OCI-LY1 (cell line): ENCODE data around the gene PRKAR2B.

Experiments used
- H2AFZ ChIP-seq: fragments of 200-600 bp; sonication (generic), shearing (Covaris generic); 2 replicates; pipeline ENCODE4 v1.6.0; 2014; ENCODE audit warnings: antibody characterized with exemption, mild to moderate bottlenecking, low read length
- H3F3A ChIP-seq: fragments of 200-600 bp; sonication (generic), shearing (Covaris generic); 2 replicates; pipeline ENCODE4 v1.6.0; 2014; ENCODE audit warnings: mild to moderate bottlenecking, antibody characterized with exemption, low read length, moderate library complexity; ENCODE audit not compliant: insufficient read depth
- H3K27ac ChIP-seq: fragments of 200-600 bp; sonication (generic); 2 replicates; pipeline ENCODE4 v1.5.1; 2014; ENCODE audit warnings: low read length, mixed run types, mild to moderate bottlenecking, low read depth; ENCODE audit not compliant: poor library complexity, severe bottlenecking
- H3K27me3 ChIP-seq: fragments of 200-600 bp; sonication (generic); 2 replicates; pipeline ENCODE4 v1.6.0; 2014; ENCODE audit warnings: antibody characterized with exemption, mild to moderate bottlenecking, low read length, moderate library complexity; ENCODE audit not compliant: insufficient read depth
- H3K36me3 ChIP-seq: fragments of 200-600 bp; sonication (generic); 2 replicates; pipeline ENCODE4 v1.6.1; 2014; ENCODE audit warnings: mild to moderate bottlenecking, antibody characterized with exemption, low read length, moderate library complexity, mixed read lengths; ENCODE audit not compliant: insufficient read depth
- H3K4me1 ChIP-seq: fragments of 200-600 bp; sonication (generic); 2 replicates; pipeline ENCODE4 v1.5.1; 2014; ENCODE audit warnings: mild to moderate bottlenecking, low read length, moderate library complexity; ENCODE audit not compliant: insufficient read depth, severe bottlenecking
- H3K4me2 ChIP-seq: fragments of 200-600 bp; sonication (generic), shearing (Covaris generic); 2 replicates; pipeline ENCODE4 v1.6.1; 2014; ENCODE audit warnings: low read length
- H3K4me3 ChIP-seq: fragments of 200-600 bp; sonication (generic); 2 replicates; pipeline ENCODE4 v1.5.1; 2014; ENCODE audit warnings: low read length, low read depth, mild to moderate bottlenecking, mixed read lengths; ENCODE audit not compliant: poor library complexity, severe bottlenecking
- H3K79me2 ChIP-seq: fragments of 200-600 bp; shearing (Covaris generic); 2 replicates; pipeline ENCODE4 v1.6.1; 2016; ENCODE audit warnings: mixed run types, low read length, mixed read lengths; ENCODE audit not compliant: insufficient read depth
- H3K9ac ChIP-seq: fragments of 200-600 bp; sonication (generic), shearing (Covaris generic); 2 replicates; pipeline ENCODE4 v1.6.1; 2014; ENCODE audit warnings: mild to moderate bottlenecking, low read length, mixed read lengths
- H3K9me2 ChIP-seq: fragments of 200-600 bp; sonication (generic), shearing (Covaris generic); 2 replicates; pipeline ENCODE4 v1.6.1; 2014; ENCODE audit warnings: low read depth, mild to moderate bottlenecking, low read length, mixed read lengths
- H3K9me3 ChIP-seq: fragments of 200-600 bp; shearing (Covaris generic); 2 replicates; pipeline ENCODE4 v1.6.1; 2014; ENCODE audit warnings: low read length, mixed read lengths
- H4K20me1 ChIP-seq: fragments of 200-600 bp; sonication (generic), shearing (Covaris generic); 2 replicates; pipeline ENCODE4 v1.6.0; 2016; ENCODE audit warnings: mild to moderate bottlenecking, low read length; ENCODE audit not compliant: insufficient read depth
- CTCF ChIP-seq: fragments of 200-600 bp; sonication (generic), shearing (Covaris generic); IDR thresholded peaks from 2 replicates; pipeline ENCODE4 v1.5.1; 2017; ENCODE audit warnings: mild to moderate bottlenecking, antibody characterized with exemption, low read length, moderate library complexity, mixed read lengths
- EZH2 ChIP-seq: fragments of 200-600 bp; sonication (generic), shearing (Covaris generic); IDR thresholded peaks from 2 replicates; pipeline ENCODE4 v1.8.0; 2017; ENCODE audit warnings: borderline replicate concordance, mixed run types, mild to moderate bottlenecking, antibody characterized with exemption, low read length, moderate library complexity, mixed read lengths

The PRKAR2B gene

GRCh38 chr7:107122486-107122911 is 78.0 kb downstream of the PRKAR2B start:
- no peaks in the 10 kb centered on the region for H3K4me1 ChIP-seq
- no peaks in the 10 kb centered on the region for H3K79me2 ChIP-seq
- no peaks in the 10 kb centered on the region for H4K20me1 ChIP-seq
- H3K9ac ChIP-seq, result no peak overlapping the region
- no peaks in the 10 kb centered on the region for H3K27me3 ChIP-seq
- H3F3A ChIP-seq, result no peaks in the 10 kb centered on the region
- no peak overlapping the region for H3K27ac ChIP-seq
- no peak overlapping the region for H2AFZ ChIP-seq
- H3K4me2 ChIP-seq, result no peak overlapping the region
- H3K4me3 ChIP-seq, result no peak overlapping the region
- H3K36me3 ChIP-seq, result no peaks in the 10 kb centered on the region
- no peak for TF ChIP-seq EZH2
- no peak for TF ChIP-seq CTCF
- H3K9me2 ChIP-seq, result no peaks in the 10 kb centered on the region
- no peaks in the 10 kb centered on the region for H3K9me3 ChIP-seq

- no peak for TF ChIP-seq EZH2
- TF ChIP-seq CTCF, result no peak
Measured at GRCh38 chr7:107123392-107123791, 78.9 kb downstream of the PRKAR2B start.

GRCh38 chr7:107125475-107125874 is 81.0 kb downstream of the PRKAR2B start:
- H3K9ac ChIP-seq, result no peak overlapping the region
- no peaks in the 10 kb centered on the region for H3K9me3 ChIP-seq
- no peak overlapping the region for H3K4me3 ChIP-seq
- no peaks in the 10 kb centered on the region for H3K36me3 ChIP-seq
- no peaks in the 10 kb centered on the region for H3K27me3 ChIP-seq
- no peak for TF ChIP-seq CTCF
- TF ChIP-seq EZH2, result no peak
- no peaks in the 10 kb centered on the region for H3K79me2 ChIP-seq
- no peaks in the 10 kb centered on the region for H4K20me1 ChIP-seq
- no peak overlapping the region for H3K4me2 ChIP-seq
- H2AFZ ChIP-seq, result no peak overlapping the region
- H3F3A ChIP-seq, result no peaks in the 10 kb centered on the region
- H3K4me1 ChIP-seq, result no peaks in the 10 kb centered on the region
- no peak overlapping the region for H3K27ac ChIP-seq
- no peaks in the 10 kb centered on the region for H3K9me2 ChIP-seq

More at GRCh38 chr7:107123392-107123791, 78.9 kb downstream of the PRKAR2B start:
- H3K36me3 ChIP-seq, result no peaks in the 10 kb centered on the region
- H3K4me1 ChIP-seq, result no peaks in the 10 kb centered on the region
- H3K9me2 ChIP-seq, result no peaks in the 10 kb centered on the region
- H3K9ac ChIP-seq, result no peak overlapping the region
- H4K20me1 ChIP-seq, result no peaks in the 10 kb centered on the region
- no peaks in the 10 kb centered on the region for H3K9me3 ChIP-seq
- H3K27ac ChIP-seq, result no peak overlapping the region
- H3K27me3 ChIP-seq, result no peaks in the 10 kb centered on the region
- no peak overlapping the region for H3K4me2 ChIP-seq
- no peaks in the 10 kb centered on the region for H3F3A ChIP-seq
- H2AFZ ChIP-seq, result no peak overlapping the region
- H3K4me3 ChIP-seq, result no peak overlapping the region
- no peaks in the 10 kb centered on the region for H3K79me2 ChIP-seq
